ENCODE data around the gene KLHL29.

Gene KLHL29

GRCh38 chr2:23620841-23621341 lies 235.9 kb downstream of the KLHL29 start:
- no peak for DNase-seq (ENCODE audit: low read depth)
- H3K4me3 ChIP-seq (ENCODE audit: low read depth, low read length): no peak overlapping the region
- TF ChIP-seq CTCF (IDR thresholded peaks at IDR 0.05; ENCODE audit: low read depth, low read length, missing control alignments): no peak

GRCh38 chr2:23621616-23622015 lies 236.6 kb downstream of the KLHL29 start:
- no peak for TF ChIP-seq CTCF (IDR thresholded peaks at IDR 0.05; ENCODE audit: low read depth, low read length, missing control alignments)
- no peak overlapping the region for H3K4me3 ChIP-seq (ENCODE audit: low read depth, low read length)
- DNase-seq (ENCODE audit: low read depth): no peak

GRCh38 chr2:23622466-23622865 lies 237.5 kb downstream of the KLHL29 start:
- no peak overlapping the region for H3K4me3 ChIP-seq (ENCODE audit: low read depth, low read length)
- DNase-seq (ENCODE audit: low read depth): no peak
- TF ChIP-seq CTCF (IDR thresholded peaks at IDR 0.05; ENCODE audit: low read depth, low read length, missing control alignments): no peak

- DNase-seq (ENCODE audit: low read depth): no peak
- no peak for TF ChIP-seq CTCF (IDR thresholded peaks at IDR 0.05; ENCODE audit: low read depth, low read length, missing control alignments)
- no peak overlapping the region for H3K4me3 ChIP-seq (ENCODE audit: low read depth, low read length)
These were observed 238.1 kb downstream of the KLHL29 start for GRCh38 chr2:23622966-23623675.

- no peak overlapping the region for H3K4me3 ChIP-seq (ENCODE audit: low read depth, low read length)
- TF ChIP-seq CTCF (IDR thresholded peaks at IDR 0.05; ENCODE audit: low read depth, low read length, missing control alignments): peak; percentile 71
- no peak for DNase-seq (ENCODE audit: low read depth)
These were observed 239.4 kb downstream of the KLHL29 start for GRCh38 chr2:23624378-23624777.

- no peak for TF ChIP-seq CTCF (IDR thresholded peaks at IDR 0.05; ENCODE audit: low read depth, low read length, missing control alignments)
- DNase-seq (ENCODE audit: low read depth): no peak
- H3K4me3 ChIP-seq (ENCODE audit: low read depth, low read length): no peak overlapping the region
These were observed 239.9 kb downstream of the KLHL29 start for GRCh38 chr2:23624915-23625314.

- no peak for TF ChIP-seq CTCF (IDR thresholded peaks at IDR 0.05; ENCODE audit: low read depth, low read length, missing control alignments)
- no peak overlapping the region for H3K4me3 ChIP-seq (ENCODE audit: low read depth, low read length)
- no peak for DNase-seq (ENCODE audit: low read depth)
These were observed 240.7 kb downstream of the KLHL29 start for GRCh38 chr2:23625726-23626125.
